NCI-H187 treated with DMSO at 0.1 percent for 48 hours (cell line): ENCODE data around the gene ARFIP1.
"Not testable (repeated sequence)": the region's sequence is repeated elsewhere in the genome, so short reads cannot be mapped to it uniquely, and the experiment has no call there.

Source experiments
- DNase-seq: peaks from one replicate; lab custom pipeline; 2025; lab: John Stamatoyannopoulos, UW

ARFIP1 gene

DNA sequence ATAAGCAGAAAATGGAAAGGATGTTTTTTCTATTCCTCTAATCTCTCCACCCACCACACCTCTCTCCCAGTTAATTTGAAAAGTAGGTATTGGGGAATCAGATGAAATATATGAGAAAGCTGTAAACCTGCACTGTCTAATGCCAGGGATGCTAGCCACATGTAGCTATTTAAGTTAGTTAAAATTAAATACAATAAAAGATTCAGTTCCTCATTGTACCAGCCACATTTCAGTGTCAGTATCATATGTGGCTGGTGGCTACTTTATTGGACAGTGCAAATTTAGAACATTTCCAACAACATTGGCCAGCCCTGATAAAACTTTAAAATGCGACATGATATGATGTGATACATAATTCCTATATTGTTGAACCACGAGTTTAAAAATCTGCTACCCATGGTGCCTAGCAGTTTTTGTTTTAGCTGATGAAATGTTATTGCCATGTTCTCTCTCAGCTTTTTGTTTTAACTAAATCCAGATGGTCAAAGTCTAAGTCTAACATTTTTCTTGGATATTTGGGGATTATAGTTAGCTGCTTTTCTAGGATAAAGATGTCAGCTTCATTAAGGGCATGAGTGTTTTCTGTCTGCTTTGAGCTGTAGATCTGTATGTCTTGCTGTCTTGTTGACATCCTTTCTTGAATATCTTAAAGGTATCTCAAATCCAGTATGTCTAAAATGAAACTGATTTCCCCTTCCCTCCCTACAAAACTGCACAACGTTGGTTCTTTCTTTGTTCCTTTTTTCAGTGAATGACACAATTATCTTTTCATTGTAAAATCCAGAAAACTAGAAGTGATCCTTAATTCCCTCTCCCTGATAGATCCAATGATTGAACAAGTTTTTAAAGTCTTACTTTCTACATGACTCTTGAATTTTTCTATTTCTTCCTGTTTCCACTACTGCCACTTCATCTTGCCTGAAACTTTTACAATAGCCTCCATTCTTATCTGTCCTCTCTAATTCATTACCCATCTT, 6.2 kb downstream of the ARFIP1 start:
- DNase-seq = no peak

DNA sequence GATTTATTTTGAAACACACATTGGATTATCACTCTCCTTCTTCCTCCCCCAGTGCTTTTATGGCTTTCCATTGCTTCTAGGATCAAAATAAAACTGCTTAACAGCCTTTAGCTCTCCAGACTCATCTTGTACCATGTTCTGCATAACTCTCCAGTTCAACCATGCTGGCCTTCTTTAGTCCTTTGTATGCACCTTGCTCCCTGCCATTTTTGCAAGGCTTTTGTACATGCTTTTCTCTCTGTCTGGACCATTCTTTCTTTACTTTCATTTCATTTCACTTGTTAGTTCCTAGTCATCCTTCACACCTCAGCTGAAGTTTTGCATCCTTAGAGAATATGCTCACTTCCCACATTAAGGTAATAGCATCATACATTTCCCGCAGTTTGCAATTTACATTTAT, 6.9 kb downstream of the ARFIP1 start:
- no peak for DNase-seq

DNA sequence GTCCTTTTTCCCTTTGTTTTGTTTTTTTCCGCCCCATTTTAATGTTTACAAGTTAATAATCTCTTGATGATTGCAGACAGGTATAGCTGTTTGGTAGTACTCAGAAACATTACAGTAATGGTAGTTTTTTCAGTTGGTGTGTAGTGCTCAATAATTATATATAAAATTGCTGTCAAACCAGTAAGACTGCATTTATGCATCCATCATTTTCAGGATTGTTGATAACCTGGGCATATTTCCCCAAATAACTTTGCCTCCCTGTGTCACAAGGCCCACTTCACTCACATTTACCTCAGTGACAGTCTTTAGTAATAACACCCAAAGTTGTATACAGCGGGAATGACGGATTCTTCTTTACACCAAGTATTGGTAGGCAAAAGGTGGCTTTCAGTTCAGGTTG, 16.1 kb downstream of the ARFIP1 start:
- no peak for DNase-seq

DNA sequence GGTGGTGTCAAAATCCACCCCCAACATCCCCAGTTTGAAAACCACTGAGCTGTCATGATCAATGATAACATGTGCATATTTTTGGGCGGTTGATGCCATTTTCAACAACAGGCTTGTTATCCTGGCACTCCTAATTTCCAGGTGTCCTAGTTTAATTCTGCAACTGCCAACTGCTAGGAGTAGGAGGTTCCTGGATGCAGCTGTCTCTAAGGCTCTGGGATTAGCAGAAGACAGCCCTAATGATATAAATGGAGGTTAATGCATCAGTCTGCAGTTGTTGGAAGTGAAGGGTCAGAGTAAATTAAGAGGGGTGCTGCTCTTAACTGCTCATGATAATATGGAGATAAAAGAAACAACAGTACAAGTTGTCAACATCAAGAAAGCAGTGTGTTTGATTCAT, 23.8 kb downstream of the ARFIP1 start:
- no peak for DNase-seq

DNA sequence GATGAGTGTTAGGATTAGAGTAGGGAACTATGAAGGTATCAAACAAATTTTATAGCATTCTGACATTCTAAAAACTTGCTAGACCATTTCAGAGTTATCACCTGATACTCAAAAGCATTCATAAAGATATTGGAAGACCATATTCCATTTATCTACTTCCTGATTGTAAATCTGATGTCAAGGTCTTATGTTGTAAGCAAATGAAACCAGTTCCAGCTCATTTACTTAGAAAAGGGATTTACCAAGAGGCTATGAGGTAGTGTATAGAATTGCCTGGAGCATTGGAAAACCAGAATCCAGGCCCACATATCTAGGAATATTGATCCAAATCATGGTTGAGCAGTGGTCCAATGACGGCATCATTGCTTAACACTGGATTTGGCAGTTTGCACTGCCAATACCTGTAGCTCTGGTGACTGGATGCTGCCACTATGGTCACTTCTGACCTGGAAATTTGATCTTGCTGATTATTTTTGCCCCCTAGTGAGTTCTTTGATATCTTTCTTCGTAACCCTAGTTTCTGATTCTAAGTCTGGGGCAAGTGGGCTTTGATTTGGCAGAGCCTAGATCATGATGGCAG, 25.4 kb downstream of the ARFIP1 start:
- no peak for DNase-seq

DNA sequence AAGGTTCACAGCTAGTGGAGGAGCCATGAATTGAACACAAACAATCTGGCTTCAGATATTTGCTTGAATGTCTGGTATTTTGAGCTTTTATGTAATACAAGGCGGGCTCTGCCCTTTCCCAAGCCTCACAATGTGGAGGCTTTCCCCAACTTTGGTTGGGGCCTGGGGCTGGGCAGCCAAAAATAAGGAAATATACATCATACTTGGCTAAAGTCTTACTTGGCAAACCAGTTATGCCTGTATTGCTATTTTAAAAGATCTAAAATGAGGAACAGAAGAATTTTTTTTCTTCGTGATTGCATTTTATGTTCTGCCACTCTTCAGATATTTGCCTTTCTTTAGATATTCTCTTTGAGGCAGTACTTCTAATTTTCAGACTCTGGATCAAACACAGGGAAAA, 26.1 kb downstream of the ARFIP1 start:
- DNase-seq = no peak

DNA sequence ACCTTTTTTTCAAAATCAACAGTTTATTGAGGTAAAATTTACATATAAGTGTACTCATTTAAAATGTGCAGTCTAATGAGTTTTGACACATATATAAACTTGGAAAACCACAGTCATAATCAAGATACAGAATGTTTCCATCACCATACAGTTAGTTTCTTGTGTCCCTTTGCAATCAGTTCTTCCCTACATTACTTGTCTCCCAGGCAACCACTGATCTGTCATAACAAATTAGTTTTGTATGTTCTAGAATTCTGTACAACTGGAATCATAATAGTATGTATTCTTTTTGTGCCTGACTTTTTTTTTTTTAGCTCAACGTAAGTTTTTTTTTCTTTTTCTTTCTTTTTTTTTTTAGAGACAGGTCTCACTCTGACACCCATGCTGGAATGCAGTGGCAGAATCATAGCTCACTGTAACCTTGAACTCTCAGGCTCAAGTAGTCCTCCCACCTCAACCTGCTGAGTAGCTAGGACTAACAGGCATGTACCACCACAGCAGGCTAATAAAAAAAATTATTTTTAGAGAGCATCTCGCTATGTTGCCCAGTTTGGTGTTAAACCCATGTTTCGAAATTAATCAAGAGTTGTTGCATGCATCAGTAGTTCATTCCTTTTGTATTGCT, 26.9 kb downstream of the ARFIP1 start:
- no peak for DNase-seq

DNA sequence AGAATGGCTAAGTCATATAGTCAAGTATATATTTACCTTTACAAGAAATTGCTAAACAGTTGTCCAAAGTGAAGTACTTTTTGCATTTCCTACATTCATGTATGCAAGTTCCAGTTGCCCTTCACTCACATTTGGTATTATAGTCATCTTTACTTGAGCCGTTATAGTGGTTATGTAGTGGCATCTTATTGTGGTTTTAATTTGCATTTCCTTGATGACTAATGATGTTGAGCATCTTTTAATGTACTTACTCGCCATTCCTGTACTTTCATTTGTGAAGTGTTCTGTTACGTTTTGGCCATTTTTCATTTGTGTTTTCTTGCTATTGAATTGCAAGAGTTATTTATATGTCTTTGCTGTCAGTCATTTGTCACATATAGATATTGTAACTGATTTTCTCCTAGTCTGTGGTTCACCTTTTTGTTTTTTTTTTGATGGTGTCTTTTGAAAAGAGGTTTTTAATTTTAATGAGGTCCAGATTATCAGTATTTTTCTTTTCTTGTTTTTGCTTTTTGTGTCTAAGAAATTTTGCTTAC, 27.6 kb downstream of the ARFIP1 start:
- no peak for DNase-seq

DNA sequence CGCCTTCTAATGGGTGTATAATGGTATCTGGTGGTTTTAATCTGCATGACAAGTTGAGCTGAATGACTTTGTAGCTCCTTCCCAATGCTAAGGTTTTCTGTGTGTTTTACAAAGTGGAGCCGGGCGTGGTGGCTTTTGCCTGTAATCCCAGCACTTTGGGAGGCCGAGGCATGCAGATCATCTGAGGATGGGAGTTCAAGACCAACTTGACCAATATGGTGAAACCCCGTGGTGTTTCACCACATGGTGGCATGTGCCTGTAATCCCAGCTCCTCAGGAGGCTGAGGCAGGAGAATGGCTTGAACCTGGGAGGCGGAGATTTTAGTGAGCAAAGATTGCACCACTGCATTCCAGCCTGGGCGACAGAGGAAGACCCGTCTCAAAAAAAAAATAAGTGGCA, 28.9 kb downstream of the ARFIP1 start:
- DNase-seq = no peak

DNA sequence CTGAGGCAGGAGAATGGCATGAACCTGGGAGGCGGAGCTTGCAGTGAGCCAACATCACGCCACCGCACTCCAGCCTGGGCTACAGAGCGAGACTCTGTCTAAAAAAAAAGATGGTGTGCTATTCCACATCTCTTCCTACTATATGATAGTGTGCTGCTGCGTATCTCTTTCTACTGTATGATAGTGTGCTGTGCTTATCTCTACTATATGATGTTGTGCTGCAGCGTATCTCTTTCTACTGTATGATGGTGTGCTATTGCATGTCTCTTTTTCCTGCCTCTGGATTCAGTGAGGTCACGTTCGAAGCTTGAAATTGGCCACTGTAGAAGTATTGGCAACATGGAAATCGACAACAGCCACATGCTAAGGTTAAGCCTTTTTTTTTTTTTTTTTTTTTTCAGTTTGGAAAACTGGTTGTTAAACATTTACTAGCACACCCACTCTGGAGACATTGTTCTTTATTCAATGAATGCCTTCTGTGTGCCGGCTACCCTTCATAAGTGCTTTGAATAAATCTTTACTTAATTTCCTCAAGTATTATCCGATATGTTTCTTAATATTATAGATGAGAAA, 31.0 kb downstream of the ARFIP1 start:
- no peak for DNase-seq

DNA sequence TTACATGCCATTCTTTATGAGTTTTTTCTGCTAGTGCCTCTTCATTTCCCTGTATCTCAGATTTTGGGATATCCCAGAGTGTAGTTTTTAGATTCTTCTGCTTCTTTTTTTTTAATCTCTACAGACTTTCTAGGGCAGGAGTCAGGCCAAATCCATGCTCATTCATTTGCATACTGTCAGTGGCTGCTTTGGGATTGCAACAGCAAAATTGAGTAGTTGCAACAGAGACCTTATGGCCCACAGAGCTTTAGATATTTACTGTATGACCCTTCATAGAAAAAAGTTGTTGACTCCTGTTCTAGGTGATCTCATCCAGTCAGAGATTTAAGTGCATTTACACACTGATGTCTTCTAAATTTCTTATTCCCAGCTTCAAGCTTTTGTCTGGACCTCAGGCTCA, 35.3 kb downstream of the ARFIP1 start:
- DNase-seq = no peak

DNA sequence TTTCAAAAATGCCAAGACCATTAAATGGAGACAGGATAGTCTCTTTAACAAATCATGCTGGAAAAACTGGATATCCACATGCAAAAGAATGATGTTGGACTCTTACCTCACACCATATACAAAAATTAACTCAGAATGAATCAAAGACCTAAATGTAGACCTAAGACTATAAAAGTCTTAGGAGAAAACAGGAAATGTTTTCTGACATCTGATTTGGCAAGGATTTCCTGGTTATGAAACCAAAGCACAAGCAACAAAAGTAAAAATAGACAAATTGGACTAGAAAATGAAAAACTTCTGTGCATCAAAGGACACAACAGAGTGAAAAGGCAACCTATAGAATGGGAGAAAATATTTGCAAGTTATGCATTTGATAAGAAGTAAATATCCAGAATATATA, 37.6 kb downstream of the ARFIP1 start:
- DNase-seq = no peak

DNA sequence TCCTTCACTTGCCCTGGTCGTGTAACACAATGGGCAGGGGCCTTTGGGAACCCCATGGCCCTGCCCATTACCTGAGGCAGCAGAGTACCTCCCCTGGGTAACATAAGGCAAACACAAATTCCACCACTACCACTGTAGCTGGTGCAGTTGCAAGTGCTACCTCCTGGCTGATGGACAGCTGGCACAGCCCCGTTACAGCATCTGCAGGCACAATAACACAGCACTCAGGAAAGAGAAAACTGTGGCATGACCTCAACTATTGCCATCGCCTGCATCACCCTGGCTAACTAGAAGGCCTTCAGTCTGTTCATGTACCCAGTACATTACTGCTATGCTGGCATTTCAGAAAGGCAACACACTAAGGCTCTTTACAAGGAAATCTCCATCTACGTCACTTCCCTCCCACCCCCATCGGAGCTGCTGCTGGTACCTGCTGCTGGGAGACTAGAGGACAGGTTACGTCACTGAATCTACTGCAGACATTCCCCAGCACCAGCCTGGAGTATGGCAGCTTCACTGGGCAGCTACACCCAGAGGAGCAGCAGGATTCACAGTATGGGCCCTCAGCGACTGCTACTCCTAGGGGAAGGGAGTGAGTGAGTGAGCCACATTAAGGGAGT, 39.4 kb downstream of the ARFIP1 start:
- no peak for DNase-seq

DNA sequence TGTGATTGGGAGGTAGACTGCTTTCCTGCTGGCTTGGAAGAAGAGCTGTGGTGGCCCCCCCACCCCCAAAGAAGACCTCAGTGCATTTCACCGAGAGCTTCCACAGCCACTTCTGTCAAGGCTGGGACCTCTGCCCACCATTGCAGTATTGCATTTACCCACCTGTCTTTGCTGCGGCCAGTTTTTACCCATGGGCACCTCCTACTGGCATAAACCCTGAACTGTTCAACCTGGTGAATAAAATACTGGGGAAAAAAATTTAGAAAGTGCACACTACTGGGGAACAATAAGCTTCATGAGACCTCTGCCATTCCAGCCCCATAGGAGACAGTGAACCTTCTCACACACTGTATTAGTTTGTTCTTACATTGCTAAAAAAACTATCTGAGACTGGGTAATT, 40.3 kb downstream of the ARFIP1 start:
- no peak for DNase-seq

DNA sequence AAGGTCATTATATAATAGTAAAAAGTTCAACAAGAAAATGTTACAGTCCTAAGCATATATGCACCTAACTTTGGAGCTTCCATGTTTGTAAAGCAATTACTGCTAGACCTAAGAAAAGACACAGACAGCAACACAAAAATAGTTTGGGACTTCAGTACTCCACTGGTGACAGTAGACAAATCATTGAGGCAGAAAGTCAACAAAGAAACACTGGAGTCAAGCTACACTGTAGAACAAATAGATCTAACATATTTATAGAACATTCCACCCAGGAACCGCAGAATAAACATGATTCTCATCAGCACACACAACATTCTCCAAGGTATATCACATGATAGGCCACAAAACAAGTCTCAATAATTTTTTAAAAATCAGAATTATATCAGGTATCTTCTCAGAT, 42.6 kb downstream of the ARFIP1 start:
- no peak for DNase-seq

DNA sequence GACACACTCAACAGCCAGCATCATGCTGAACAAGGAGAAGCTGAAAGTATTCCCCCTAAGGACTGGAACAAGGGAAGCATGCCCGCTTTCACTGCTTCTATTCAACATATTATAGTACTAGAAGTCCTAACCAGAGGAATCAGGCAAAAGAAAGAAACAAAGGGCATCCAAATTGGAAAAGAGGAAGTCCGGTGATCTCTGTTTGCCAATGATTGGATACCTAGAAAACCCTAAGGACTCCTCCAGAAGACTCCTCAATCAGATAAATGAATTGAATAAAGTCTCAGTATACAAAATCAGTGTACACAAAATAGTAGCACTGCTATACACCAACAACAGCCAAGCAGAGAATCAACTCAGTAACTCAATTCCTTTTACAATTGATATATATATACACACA, 44.8 kb downstream of the ARFIP1 start:
- DNase-seq = no peak

DNA sequence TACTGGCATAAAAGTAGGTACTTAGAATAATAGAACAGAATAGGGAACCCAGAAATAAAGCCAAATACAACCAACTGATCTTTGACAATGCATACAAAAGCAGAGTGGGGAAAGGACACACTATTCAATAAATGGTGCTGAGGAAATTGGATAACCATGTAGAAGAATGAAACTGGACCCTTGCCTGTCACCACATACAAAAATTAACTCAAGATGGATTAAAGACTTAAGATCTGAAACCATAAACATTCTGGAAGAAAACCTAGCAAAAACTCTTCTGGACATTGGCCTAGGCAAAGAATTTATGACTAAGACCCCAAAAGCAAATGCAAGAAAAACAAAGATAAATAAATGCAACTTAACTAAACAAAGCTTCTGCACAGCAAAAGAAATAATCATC, 45.6 kb downstream of the ARFIP1 start:
- no peak for DNase-seq

DNA sequence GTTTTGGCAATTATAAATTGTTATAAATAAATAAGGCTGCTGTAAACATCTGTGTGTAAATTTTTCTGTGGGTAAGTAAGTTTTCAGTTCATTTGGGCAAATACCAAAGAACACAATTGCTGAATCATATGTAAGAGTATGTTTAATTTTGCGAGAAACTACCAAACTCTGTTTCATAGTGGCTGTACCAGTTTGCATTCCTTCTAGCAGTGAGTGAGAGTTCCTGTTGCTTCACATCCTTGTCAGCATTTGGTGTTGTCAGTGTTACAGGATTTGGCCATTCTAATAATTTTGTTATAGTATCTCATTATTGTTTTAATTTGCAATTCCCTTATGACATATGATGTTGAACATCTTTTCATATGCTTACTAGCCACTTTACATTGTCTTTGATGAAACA, 48.4 kb downstream of the ARFIP1 start:
- DNase-seq = no peak

DNA sequence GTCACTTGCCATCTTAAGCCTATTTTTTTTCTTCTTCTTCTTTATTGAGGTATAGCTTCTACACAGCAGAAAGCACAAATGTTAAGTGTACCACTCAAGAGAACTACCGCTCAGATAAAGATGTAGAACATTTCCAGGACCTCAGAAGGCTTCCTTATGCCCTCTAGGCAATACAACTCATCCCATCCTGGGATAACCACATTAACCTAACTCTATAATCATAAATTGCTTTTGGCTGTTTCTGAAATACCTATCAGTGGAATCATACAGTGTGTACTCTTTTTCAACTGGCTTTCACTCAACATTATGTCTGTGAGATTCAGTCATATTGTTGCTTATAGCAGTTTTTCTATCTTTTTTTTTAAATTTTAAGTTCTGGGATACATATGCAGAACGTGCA, 51.7 kb downstream of the ARFIP1 start:
- DNase-seq = no peak

DNA sequence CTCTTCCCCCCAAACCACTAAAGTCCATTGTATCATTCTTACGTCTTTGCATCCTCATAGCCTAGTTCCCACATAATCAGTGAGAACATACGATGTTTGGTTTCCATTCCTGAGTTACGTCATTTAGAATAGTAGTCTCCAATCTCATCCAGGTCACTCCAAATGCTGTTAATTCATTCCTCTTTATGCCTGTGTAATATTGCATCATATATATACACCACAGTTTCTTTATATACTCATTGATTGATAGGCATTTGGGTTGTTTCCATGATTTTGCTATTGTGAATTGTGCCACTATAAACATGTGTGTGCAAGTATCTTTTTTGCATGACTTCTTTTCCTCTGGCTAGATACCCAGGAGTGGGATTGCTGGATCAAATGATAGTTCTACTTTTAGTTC, 57.2 kb downstream of the ARFIP1 start:
- no peak for DNase-seq

DNA sequence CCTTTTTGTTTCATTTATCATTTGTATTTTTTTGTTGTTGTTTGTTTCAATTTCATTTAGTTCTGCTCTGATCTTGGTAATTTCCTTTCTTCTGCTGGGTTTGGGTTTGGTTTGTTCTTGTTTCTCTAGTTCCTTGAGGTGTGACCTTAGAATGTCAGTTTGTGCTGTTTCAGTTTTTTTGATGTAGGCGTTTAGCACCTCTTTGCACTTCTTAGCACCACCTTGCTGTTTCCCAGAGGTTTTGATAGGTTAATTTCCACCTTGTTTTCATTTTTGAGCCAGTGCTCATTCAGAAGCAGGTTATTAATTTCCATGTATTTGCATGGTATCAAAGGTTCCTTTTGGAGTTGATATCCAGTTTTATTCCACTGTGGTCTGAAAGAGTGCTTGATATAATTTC, 60.0 kb downstream of the ARFIP1 start:
- not testable (repeated sequence) for DNase-seq

DNA sequence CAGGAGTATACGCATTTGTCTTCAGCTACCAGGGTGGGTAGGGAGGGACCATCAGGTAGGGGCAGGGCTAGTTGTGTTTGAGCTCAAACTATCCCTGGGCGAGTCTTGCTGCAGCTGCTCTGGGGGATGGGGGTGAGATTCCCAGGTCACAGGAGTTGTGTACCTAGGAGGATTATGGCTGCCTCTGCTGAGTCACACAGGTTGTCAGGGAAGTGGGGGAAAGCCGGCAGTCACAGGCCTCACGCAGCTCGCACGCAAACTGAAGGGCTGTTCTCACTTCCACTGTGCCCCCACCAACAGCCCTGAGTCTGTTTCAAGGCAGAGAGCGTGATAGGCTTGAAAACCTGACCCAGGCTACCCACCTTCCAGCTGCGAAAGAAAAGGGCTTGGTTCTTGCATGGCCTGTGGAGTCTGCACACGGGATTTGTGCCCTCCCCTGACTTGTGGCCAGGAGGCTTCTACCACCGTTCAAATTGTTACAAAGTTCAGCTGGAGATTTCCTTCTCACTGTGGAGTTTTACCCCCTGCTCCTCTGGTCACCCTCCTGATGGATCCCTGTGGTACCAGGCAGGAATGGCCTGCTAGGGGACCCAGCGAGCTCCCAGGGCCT, 63.8 kb downstream of the ARFIP1 start:
- no peak for DNase-seq
